ENCODE measurements around the gene SLCO4A1. TPM values are rescaled to one million over a fixed set of nuclear protein-coding genes. Genes with fewer than 3 reads are reported as not detected.

The SLCO4A1 gene
- total RNA-seq, 3 donors from 2014 or later = 13.3 to 18.5 (median 15.0) TPM

DNA sequence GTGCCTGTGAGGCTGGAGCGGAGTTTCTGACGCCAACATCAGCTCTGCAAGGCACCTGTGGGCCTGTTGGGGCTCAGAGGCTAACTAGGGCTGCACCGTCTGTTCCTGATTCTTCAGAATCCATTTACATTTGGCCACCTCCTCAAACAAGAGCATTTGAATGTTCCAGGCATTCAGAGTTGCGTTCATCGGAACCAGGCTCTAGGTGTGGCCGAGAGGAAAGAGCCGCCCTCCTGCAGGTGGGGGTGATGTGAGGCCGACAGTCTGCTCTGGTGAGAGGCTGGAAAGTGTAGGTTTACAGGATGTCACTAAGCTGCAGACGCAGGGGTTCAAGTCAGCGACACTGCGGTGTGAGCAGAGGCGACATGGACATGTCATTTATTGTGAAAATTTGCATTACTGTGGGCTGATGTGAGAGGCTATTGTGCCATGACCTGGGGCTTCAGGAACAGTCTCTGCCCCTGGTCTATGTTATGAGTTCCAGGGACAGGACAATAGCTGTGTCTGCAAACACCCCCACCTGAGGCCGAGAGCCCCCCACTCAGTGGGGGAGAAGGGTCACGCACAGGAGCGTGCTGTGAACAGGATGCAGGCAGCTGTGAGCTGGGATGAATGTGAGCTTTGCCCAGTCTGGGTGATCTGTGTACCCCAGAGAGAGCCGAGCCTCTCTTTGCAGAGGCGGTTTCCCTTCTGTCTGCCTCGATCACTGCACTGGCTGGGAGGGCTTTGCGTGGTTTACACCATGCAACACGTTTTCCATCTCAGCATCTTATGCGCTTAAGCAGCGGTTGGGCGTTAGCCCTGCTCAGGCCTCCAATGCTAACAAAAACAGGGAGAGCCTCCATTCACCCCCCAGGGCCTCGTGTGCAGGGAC lies 21.1 kb downstream of the SLCO4A1 start:
- intact Hi-C loops (cut with DNase I, micrococcal nuclease) = no loop called here
- Histone ChIP-seq H3K4me1 (ENCODE audit: low read depth) (peaks cover 15% of the 10 kb centered on the region), H3K36me3 (ENCODE audit: low read depth) (no peaks in the 10 kb centered on the region), H3K4me3 (no peak overlapping the region), H3K9me3 (no peaks in the 10 kb centered on the region)
- DNase-seq (peak in 1 of 3 donors; percentile 24), ATAC-seq (no peak)
- TF ChIP-seq, protein P1, sequence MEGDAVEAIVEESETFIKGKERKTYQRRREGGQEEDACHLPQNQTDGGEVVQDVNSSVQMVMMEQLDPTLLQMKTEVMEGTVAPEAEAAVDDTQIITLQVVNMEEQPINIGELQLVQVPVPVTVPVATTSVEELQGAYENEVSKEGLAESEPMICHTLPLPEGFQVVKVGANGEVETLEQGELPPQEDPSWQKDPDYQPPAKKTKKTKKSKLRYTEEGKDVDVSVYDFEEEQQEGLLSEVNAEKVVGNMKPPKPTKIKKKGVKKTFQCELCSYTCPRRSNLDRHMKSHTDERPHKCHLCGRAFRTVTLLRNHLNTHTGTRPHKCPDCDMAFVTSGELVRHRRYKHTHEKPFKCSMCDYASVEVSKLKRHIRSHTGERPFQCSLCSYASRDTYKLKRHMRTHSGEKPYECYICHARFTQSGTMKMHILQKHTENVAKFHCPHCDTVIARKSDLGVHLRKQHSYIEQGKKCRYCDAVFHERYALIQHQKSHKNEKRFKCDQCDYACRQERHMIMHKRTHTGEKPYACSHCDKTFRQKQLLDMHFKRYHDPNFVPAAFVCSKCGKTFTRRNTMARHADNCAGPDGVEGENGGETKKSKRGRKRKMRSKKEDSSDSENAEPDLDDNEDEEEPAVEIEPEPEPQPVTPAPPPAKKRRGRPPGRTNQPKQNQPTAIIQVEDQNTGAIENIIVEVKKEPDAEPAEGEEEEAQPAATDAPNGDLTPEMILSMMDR (IDR thresholded peaks at IDR 0.05) = no peak

DNA sequence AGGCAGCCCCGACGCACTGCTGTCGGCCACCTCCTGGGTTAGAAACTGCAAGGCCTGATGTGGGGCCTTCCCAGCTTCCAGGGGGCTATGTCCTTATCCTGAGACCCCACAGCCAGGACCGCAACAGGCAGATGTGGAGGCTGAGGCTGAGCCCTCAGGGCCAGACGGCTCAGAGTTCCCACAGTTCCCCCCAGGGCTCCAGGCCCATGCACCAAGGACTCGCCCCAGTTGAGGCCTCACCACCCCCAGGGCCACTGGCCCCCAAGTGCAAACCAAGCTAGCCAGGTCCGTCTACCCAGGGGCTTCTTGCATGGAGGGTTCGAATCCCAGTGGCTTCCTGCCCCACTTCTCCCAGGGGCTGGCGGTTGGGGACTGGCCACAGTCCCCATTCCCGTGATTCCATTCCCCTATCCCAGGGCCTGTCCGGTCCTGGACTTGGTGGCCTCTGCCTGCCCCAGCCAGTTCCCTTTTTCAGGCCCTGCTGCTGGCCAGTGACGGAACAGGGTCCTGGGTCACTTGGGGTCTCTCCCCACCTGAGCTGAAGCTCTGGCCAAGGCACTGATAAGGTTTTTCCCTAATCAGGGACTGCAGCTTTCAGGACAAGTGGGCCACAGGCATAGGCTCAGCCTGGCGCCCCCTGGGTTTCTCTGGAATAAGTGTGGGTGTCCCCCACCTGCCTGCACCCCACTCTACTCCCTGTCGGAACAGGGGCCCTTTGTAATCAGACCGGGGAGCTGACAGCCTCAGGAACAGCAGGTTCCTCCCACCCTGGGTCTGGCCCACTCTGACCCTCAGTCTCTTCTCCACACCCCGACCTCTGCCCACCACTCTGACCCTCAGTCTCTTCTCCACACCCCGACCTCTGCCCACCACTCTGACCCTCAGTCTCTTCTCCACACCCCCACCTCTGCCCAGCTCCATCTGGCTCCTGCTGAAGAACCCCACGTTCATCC lies 22.0 kb downstream of the SLCO4A1 start:
- H3K9me3 ChIP-seq = no peaks in the 10 kb centered on the region
- DNase-seq = no peak
- TF ChIP-seq, protein P1 (IDR thresholded peaks at IDR 0.05) = no peak
- no peaks in the 10 kb centered on the region for H3K36me3 ChIP-seq (ENCODE audit: low read depth)
- peaks cover 15% of the 10 kb centered on the region for H3K4me1 ChIP-seq (ENCODE audit: low read depth)
- ATAC-seq = no peak
- intact Hi-C loops (cut with DNase I, micrococcal nuclease) = no loop called here
- no peak overlapping the region for H3K4me3 ChIP-seq

DNA sequence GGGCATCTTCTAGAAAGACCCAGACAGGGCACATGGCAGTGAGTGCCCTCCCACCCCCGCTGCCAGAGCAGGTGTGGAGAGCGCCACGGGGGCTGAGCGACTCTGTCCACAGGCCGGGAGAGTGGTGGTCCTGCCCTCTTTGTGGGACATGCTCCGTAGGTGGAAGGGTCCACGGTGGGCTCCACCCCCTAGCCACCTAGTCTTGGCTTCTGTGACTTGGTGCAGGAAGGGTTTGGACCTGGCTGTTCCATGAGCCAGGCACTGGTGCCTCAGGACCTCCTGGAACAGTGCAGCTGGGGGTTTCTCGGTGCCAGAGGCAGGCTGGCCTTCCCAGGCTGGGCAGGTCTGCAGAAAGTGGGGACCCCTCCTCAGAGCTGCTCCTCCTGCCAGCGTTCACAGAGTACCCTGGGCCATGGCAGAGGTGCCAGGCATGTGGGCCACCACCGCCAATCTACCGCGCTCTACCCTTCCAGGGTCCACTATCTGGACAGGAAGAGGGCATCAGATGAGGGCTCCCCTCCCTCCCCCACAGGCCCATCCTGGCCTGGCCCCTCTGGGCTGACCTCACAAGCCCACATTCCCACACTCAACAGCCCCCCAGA lies 23.0 kb downstream of the SLCO4A1 start:
- DNase-seq (no peak), ATAC-seq (no peak)
- Histone ChIP-seq H3K4me3 (no peak overlapping the region), H3K4me1 (ENCODE audit: low read depth) (peaks cover 15% of the 10 kb centered on the region), H3K9me3 (no peaks in the 10 kb centered on the region), H3K36me3 (ENCODE audit: low read depth) (no peaks in the 10 kb centered on the region)
- TF ChIP-seq, protein P1 (IDR thresholded peaks at IDR 0.05) = no peak
- intact Hi-C loops (cut with DNase I, micrococcal nuclease) = loop anchor here in 1 of 2 donors (5.0 kb wide), 1 partner anchor 127 kb away; no protein-coding TSS in a partner anchor

DNA sequence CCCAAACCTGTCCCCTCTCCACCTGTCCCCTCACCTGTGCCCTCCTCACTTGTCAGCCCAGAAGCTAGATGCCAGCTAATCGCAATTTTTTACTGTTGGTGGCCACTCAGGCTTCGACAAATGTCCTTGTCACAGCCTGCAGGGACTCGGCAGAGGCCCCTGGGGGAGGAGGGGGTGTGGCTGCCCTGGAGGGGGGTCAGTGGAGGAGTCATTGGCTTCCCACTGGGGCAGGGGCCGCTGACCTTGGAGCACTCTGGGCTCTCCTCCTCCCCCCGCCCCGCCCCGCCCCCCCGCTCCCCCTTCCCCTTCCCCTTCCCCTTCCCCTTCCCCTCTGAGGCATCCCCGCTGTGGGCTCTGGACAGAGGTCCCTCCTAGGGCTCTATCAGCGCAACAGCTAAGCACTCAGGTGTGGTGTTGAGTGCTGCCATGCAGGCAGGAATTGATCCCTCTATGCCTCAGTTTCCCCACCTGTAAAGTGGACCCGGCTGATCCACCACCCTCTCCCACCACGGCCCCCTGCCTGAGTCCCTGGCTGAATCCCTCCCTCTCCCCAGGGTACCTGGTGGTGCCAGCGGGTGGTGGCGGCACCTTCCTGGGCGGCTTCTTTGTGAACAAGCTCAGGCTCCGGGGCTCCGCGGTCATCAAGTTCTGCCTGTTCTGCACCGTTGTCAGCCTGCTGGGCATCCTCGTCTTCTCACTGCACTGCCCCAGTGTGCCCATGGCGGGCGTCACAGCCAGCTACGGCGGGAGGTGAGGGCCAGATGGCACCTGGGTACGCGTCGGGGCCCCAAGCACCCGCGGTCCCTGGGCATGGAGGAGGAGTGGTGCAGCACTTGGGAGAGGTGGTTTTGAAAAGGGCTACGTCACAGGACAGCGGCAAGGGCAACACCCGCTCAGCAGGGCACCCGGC lies 23.8 kb downstream of the SLCO4A1 start:
- DNase-seq (peak in 1 of 3 donors; percentile 64), ATAC-seq (peak; percentile 59)
- TF ChIP-seq, protein P1 (IDR thresholded peaks at IDR 0.05) = no peak
- Histone ChIP-seq H3K4me1 (ENCODE audit: low read depth) (peaks cover 15% of the 10 kb centered on the region), H3K9me3 (no peaks in the 10 kb centered on the region), H3K36me3 (ENCODE audit: low read depth) (no peaks in the 10 kb centered on the region), H3K4me3 (no peak overlapping the region)
- intact Hi-C loops (cut with DNase I, micrococcal nuclease) = loop anchor here in 1 of 2 donors (5.0 kb wide), 1 partner anchor 126 kb away; no protein-coding TSS in a partner anchor

Measured in mucosa of descending colon (tissue), 3 donors.